ENCODE data around the gene ECT2L.

DNA sequence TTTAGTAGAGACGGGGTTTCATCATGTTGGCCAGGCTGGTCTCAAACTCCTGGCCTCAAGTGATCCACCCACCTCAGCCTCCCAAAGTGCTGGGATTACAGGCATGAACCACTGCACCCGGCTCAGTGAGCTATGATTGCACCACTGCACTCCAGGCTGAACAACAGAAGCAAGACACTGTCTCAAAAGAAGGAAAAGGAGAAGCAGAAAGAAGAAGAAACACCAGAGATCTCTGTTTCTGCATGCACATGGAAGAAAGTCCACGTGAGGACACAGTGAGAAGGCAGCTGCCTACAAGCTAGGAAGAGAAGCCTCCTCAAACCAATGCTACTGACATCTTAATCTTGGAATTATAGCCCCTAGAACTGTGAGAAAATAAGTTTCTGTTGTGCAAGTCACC lies 16.0 kb downstream of the ECT2L start:
- TF ChIP-seq, protein P1, sequence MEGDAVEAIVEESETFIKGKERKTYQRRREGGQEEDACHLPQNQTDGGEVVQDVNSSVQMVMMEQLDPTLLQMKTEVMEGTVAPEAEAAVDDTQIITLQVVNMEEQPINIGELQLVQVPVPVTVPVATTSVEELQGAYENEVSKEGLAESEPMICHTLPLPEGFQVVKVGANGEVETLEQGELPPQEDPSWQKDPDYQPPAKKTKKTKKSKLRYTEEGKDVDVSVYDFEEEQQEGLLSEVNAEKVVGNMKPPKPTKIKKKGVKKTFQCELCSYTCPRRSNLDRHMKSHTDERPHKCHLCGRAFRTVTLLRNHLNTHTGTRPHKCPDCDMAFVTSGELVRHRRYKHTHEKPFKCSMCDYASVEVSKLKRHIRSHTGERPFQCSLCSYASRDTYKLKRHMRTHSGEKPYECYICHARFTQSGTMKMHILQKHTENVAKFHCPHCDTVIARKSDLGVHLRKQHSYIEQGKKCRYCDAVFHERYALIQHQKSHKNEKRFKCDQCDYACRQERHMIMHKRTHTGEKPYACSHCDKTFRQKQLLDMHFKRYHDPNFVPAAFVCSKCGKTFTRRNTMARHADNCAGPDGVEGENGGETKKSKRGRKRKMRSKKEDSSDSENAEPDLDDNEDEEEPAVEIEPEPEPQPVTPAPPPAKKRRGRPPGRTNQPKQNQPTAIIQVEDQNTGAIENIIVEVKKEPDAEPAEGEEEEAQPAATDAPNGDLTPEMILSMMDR (IDR thresholded peaks at IDR 0.05) = no peak
- TF ChIP-seq EP300 (IDR thresholded peaks at IDR 0.05) = no peak

All from esophagus muscularis mucosa (tissue), 3 donors.